Stimulated activated CD8-positive, alpha-beta memory T cell treated with anti-CD3 and anti-CD28 coated beads, Interleukin-4, amount 100 ng/mL, for 48 hours (primary cell): ENCODE measurements around the gene LPAR3.

Experiments used
- DNase-seq: peaks from one replicate; pipeline ENCODE4 v3.0.0-alpha.2; 2020

LPAR3 gene

GRCh38 chr1:84823991-84824390 lies 69.0 kb downstream of the LPAR3 start:
- DNase-seq: no peak

- no peak for DNase-seq
These were observed 69.5 kb downstream of the LPAR3 start for GRCh38 chr1:84823511-84823910.

GRCh38 chr1:84810343-84810742 lies 82.7 kb downstream of the LPAR3 start:
- no peak for DNase-seq

GRCh38 chr1:84809023-84809422 lies 84.0 kb downstream of the LPAR3 start:
- no peak for DNase-seq

GRCh38 chr1:84803604-84804003 lies 89.4 kb downstream of the LPAR3 start:
- no peak for DNase-seq

- no peak for DNase-seq
These were observed 90.3 kb downstream of the LPAR3 start for GRCh38 chr1:84802567-84803232.

- no peak for DNase-seq
These were observed 92.6 kb downstream of the LPAR3 start for GRCh38 chr1:84800090-84801073.

GRCh38 chr1:84797603-84798002 lies 95.4 kb downstream of the LPAR3 start:
- DNase-seq: no peak

GRCh38 chr1:84795966-84796600 lies 96.9 kb downstream of the LPAR3 start:
- DNase-seq: no peak

GRCh38 chr1:84795213-84795612 lies 97.8 kb downstream of the LPAR3 start:
- DNase-seq: no peak

- no peak for DNase-seq
These were observed 100.6 kb downstream of the LPAR3 start for GRCh38 chr1:84792421-84792820.

GRCh38 chr1:84789014-84789413 lies 104.0 kb downstream of the LPAR3 start:
- DNase-seq: no peak

GRCh38 chr1:84785271-84786036 lies 107.6 kb downstream of the LPAR3 start:
- no peak for DNase-seq

GRCh38 chr1:84782881-84783280 lies 110.1 kb downstream of the LPAR3 start:
- no peak for DNase-seq

- peak; percentile 91 for DNase-seq
These were observed 110.8 kb downstream of the LPAR3 start for GRCh38 chr1:84781946-84782771.

- DNase-seq: peak; percentile 32
These were observed 112.8 kb downstream of the LPAR3 start for GRCh38 chr1:84780000-84780716.

- DNase-seq: no peak
These were observed 116.4 kb downstream of the LPAR3 start for GRCh38 chr1:84776639-84777038.

GRCh38 chr1:84775535-84775920 lies 117.5 kb downstream of the LPAR3 start:
- DNase-seq: no peak

- no peak for DNase-seq
These were observed 118.1 kb downstream of the LPAR3 start for GRCh38 chr1:84774669-84775534.

GRCh38 chr1:84773933-84774497 lies 119.0 kb downstream of the LPAR3 start:
- no peak for DNase-seq
